Stomach (tissue), 9 donors: ENCODE data around the gene MLLT6. TPM values are rescaled to one million over a fixed set of nuclear protein-coding genes. Genes with fewer than 3 reads are reported as not detected.

Experiments used
- DNase-seq, 2 donors: peaks; one replicate each; pipeline versions ENCODE4 v3.0.0 to v3.0.0-alpha.2; 2013 to 2019
- H3K27ac ChIP-seq, 5 donors: fragments of 200-600 bp in 4 of 5; sonication (generic) in 4 of 5; one replicate each; pipeline ENCODE4 v1.5.1; 2013 to 2019; ENCODE audit warnings: mild to moderate bottlenecking in 1 of 5, moderate library complexity in 1 of 5
- H3K27me3 ChIP-seq, 3 donors: fragments of 200-600 bp; sonication (generic); one replicate each; pipeline ENCODE4 v1.5.1; 2017 to 2019; ENCODE audit warnings: mixed run types in 1 of 3
- H3K36me3 ChIP-seq, 4 donors: fragments of 200-600 bp; sonication (generic); 1 replicate in 3 of 4; 2 replicates in 1 of 4; pipeline ENCODE4 v1.5.1; 2016 to 2019
- H3K4me1 ChIP-seq, 4 donors: fragments of 200-600 bp; sonication (generic); one replicate each; pipeline ENCODE4 v1.5.1; 2016 to 2019
- H3K4me3 ChIP-seq, 4 donors: fragments of 200-600 bp; sonication (generic) in 3 of 4; one replicate each; pipeline ENCODE4 v1.5.1; 2016 to 2019; ENCODE audit warnings: mild to moderate bottlenecking in 1 of 4
- H3K9me3 ChIP-seq, 4 donors: fragments of 200-600 bp; sonication (generic); one replicate each; pipeline ENCODE4 v1.5.1; 2016 to 2019
- EP300 ChIP-seq: sonication (generic); formaldehyde crosslinking; IDR thresholded peaks from one replicate; pipeline ENCODE4 v1.6.1; 2017; ENCODE audit warnings: antibody characterized with exemption
- POLR2A ChIP-seq, 4 donors: fragments of 450-650 bp; IDR thresholded peaks; one replicate each; pipeline ENCODE4 v1.6.1; 2016; ENCODE audit warnings: antibody characterized with exemption in 4 of 4, control low read depth in 2 of 4, mild to moderate bottlenecking in 1 of 4, moderate library complexity in 1 of 4
- POLR2AphosphoS5 ChIP-seq, 3 donors: sonication (generic); formaldehyde crosslinking; IDR thresholded peaks; one replicate each; pipeline ENCODE4 v1.6.1; 2016; ENCODE audit warnings: antibody characterized with exemption in 3 of 3
- WGBS, 5 donors: extraction: QIAGEN DNeasy Blood & Tissue Kit in 3 of 5; methylation state at CpG; one replicate each; pipeline versions ENCODE4 v1.1.5 to v1.1.7; 2013 to 2018; 5-methylcytosine and 5-hydroxymethylcytosine counted together
- intact Hi-C: fragments of 100-400 bp; cut with DNase I; formaldehyde crosslinking; loops from one replicate; pipeline ENCODE4 v1.15.1; 2023; ENCODE audit warnings: low total_unique reads
- polyA plus RNA-seq, 3 donors: library from polyadenylated mRNA; stranded (reverse); fragments of 200-250 nt; gene quantifications; one replicate each; pipeline ENCODE4 v1.2.3, GENCODE V29; 2013
- total RNA-seq, 5 donors: library from RNA; depleted of rRNA; stranded (reverse); fragments of >200 nt; gene quantifications; one replicate each; pipeline versions ENCODE4 v1.1.0 to v1.2.3, GENCODE V29; 2014 to 2016
- TF ChIP-seq, protein P1 (sequence below), 7 experiments: fragments of 450-650 bp in 4 of 7; fragments of 200-600 bp in 3 of 7; sonication (generic) in 3 of 7; IDR thresholded peaks; one replicate each; pipeline ENCODE4 v1.5.1; 2016 to 2019; ENCODE audit warnings: antibody characterized with exemption in 7 of 7, control low read depth in 2 of 7, mild to moderate bottlenecking in 1 of 7
- donor health status: healthy with polysubstance abuse.
- donor health status: Bipolar disorder and iron deficiency.
- donor health status: healthy.

MLLT6 gene
- total and polyA plus RNA-seq, 8 donors, result 26.0 to 312 (median 55.7) TPM

DNA sequence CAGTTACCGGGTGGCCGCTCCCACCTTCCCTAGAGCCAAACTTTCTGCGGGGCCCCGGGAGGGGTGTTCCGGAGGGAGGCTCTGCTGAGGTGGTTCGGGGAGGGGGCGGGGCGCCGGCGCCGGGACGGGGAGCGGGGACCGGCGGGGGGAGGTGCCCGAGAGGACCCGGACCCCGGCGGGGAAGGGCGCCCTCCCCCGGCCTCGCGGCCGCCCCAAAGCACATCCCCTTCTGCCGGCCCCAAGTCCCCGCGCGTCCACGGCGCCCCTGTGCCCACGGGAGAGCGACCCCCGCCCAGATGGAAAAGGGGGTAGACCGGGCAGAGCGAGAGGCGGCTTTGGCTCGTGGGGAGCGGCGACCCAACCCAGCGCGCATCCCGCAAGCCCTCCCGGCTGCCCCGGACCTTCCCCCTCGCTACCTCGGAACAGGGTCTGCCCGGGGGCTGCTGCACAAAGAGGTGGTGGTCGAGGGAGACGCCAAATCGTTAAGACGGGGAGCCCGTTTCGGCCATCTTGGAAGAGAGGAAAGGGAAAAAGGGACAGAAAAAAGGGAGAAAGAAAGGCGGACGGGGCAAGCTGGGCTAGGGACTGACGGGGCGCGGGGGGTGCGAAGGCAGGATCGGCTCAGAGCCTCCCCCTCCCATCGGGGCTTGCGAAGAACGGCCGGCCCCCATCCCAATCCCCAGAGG, 42.5 kb downstream of the MLLT6 start:
- intact Hi-C loops, result no loop called here
- no peaks in the 10 kb centered on the region for H3K9me3 ChIP-seq
- H3K36me3 ChIP-seq, result no peaks in the 10 kb centered on the region
- H3K27ac ChIP-seq, result peak overlapping the region; percentile 79 to 94 (median 93)
- peaks cover 0 to 45% (median 15%) of the 10 kb centered on the region in 3 donors for H3K27me3 ChIP-seq
- 0 to 2% (median 2%) methylated on average over 47 to 63 of the region's 64 CpGs for WGBS, 5 donors
- TF ChIP-seq, protein P1, sequence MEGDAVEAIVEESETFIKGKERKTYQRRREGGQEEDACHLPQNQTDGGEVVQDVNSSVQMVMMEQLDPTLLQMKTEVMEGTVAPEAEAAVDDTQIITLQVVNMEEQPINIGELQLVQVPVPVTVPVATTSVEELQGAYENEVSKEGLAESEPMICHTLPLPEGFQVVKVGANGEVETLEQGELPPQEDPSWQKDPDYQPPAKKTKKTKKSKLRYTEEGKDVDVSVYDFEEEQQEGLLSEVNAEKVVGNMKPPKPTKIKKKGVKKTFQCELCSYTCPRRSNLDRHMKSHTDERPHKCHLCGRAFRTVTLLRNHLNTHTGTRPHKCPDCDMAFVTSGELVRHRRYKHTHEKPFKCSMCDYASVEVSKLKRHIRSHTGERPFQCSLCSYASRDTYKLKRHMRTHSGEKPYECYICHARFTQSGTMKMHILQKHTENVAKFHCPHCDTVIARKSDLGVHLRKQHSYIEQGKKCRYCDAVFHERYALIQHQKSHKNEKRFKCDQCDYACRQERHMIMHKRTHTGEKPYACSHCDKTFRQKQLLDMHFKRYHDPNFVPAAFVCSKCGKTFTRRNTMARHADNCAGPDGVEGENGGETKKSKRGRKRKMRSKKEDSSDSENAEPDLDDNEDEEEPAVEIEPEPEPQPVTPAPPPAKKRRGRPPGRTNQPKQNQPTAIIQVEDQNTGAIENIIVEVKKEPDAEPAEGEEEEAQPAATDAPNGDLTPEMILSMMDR (IDR thresholded peaks at IDR 0.05), result no peak
- peak in 1 of 2 donors; percentile 82 for DNase-seq
- H3K4me1 ChIP-seq, result peaks cover 65 to 93% (median 83%) of the 10 kb centered on the region in 4 donors
- peak overlapping the region; percentile 83 to 88 (median 84) for H3K4me3 ChIP-seq

DNA sequence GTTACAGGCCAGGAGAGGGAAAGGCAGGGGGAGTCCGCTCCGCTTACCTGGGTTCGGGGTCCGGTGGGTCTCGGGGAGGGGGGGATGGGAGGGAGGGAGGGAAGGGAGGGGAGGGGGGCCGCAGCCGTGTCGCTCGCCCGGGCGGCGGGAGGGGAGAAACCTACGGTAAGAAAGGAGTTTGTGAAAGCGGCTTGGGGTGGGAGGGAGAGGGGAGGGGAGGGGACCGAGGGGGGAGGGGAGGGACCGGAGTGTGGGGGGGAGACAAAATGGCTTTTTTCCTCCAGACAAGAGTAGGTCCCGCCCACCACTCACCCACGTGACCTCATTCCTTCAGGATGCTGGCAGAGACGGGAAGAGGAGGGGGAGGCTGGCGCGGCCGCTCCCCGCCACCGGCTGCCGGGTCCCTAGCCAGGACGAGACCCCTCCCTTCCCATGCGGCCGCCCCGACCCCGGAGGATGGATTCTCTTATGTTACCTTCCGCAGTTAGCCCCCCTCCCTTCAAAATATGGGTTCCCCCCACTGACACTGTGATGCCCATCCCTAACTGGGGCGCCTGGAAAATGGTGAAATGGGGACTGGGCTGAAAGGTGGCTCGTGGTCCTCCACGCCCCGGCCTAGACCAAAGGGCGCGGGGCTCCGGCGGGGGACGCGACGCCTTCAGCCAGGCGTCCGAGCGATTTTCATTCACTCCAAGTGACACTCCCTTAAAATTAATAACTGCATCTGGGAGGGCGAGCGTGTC, 43.2 kb downstream of the MLLT6 start, which contains the start of gene PCGF2:
PCGF2 (minus strand) TSS at position 188 of the 743 bp plus-strand sequence. CDS start 7,934 bp downstream, outside the sequence.
- TF ChIP-seq EP300 (no peak), POLR2AphosphoS5 (IDR thresholded peaks at IDR 0.05) (peak in 2 of 3 donors; percentile 24 to 72)
- peak within 1 kb of the TSS; percentile 83 to 88 (median 84) for H3K4me3 ChIP-seq
- H3K36me3 ChIP-seq, result no peaks in the 10 kb centered on the region
- H3K27me3 ChIP-seq, result peaks cover 0 to 45% (median 15%) of the 10 kb centered on the region in 3 donors
- H3K9me3 ChIP-seq, result no peaks in the 10 kb centered on the region
- H3K4me1 ChIP-seq, result peaks cover 61 to 91% (median 81%) of the 10 kb centered on the region in 4 donors
- intact Hi-C loops, result no loop called here
- peak; percentile 85 to 97 for DNase-seq
- WGBS, 5 donors, result 1 to 2% (median 1%) methylated on average over 28 to 47 of the region's 47 CpGs
- peak within 1 kb of the TSS; percentile 89 to 94 (median 93) for H3K27ac ChIP-seq

DNA sequence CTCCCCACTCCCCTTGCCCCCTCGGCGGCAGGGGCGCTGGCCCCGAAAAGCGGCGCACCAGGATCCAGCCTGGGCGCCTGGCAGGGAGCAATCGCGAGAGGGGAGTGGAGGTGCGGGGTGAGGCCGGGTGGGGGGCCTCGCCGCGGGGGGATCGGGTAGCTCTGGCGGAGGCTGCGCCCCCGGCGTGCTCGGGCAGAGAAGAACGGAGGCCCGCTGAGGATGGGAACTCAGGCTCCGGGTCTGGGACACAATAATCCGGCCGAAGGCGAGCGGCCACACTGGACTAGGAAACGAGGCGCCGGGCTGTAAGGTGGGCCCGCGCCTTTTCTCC, 43.8 kb downstream of the MLLT6 start:
- no peak for DNase-seq
- peak overlapping the region; percentile 83 to 88 (median 84) for H3K4me3 ChIP-seq
- peaks cover 63 to 91% (median 81%) of the 10 kb centered on the region in 4 donors for H3K4me1 ChIP-seq
- H3K36me3 ChIP-seq, result peaks cover 0 to 1% (median 0%) of the 10 kb centered on the region in 4 donors
- intact Hi-C loops, result no loop called here
- TF ChIP-seq POLR2A (IDR thresholded peaks at IDR 0.05), result no peak
- TF ChIP-seq, protein P1 (IDR thresholded peaks at IDR 0.05), result no peak
- no peak for TF ChIP-seq EP300
- no peak for TF ChIP-seq POLR2AphosphoS5 (IDR thresholded peaks at IDR 0.05)
- peaks cover 0 to 45% (median 15%) of the 10 kb centered on the region in 3 donors for H3K27me3 ChIP-seq
- WGBS, 5 donors, result 0 to 3% (median 1%) methylated on average over 6 to 32 of the region's 32 CpGs
- H3K9me3 ChIP-seq, result no peaks in the 10 kb centered on the region
- peak overlapping the region; percentile 89 to 94 (median 93) for H3K27ac ChIP-seq

DNA sequence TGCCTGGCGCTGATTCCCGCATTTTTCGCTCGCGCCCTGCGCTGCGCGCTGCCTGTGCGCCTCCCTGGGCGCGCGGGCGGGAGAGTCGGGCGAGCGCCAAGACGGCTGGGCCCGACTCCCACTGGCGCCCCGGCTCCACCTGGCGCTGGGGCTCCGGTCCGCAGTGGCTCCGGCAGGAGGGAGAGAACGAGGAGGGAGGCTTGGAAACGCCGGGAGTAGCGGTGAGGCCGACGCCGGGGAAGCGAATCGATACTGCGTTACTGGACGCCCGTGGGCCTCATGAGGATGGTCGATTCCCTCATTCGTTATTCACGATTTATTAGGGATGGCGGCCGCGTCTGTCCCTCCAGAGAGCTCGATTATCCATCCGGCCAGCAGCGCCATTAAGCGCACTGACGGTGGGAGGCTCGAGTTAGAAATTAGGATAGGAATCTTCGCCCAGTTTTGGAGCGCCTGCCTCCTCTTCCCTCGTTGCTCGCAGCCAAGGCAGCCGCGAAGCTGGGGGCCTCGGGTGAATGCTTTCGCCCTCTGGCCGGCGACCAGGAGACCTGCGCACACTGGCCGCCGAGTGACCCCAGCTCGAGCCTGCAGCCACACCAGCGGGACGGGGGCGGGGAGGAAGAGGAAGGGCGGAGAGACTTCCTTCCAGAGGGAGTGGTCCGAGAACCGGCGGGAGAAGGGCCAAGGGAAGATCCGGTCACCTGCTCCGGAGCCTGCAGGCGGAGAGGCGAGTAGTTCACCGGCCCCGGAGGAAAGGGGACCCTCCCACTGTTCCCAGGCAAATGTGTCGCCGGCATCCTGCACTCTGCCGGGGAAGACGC, 44.4 kb downstream of the MLLT6 start:
- Histone ChIP-seq H3K27me3 (peaks cover 0 to 45% (median 15%) of the 10 kb centered on the region in 3 donors), H3K27ac (peak overlapping the region; percentile 89 to 94 (median 93)), H3K4me1 (peaks cover 65 to 91% (median 81%) of the 10 kb centered on the region in 4 donors), H3K9me3 (no peaks in the 10 kb centered on the region), H3K4me3 (peak overlapping the region; percentile 83 to 88 (median 84)), H3K36me3 (peaks cover 2 to 7% (median 3%) of the 10 kb centered on the region in 4 donors)
- intact Hi-C loops, result no loop called here
- no peak for TF ChIP-seq EP300
- no peak for TF ChIP-seq POLR2A (IDR thresholded peaks at IDR 0.05)
- TF ChIP-seq POLR2AphosphoS5 (IDR thresholded peaks at IDR 0.05), result peak in 2 of 3 donors; percentile 66 to 84
- 0 to 1% (median 0%) methylated on average over 34 to 79 of the region's 79 CpGs for WGBS, 5 donors
- peak; percentile 81 to 91 for DNase-seq

DNA sequence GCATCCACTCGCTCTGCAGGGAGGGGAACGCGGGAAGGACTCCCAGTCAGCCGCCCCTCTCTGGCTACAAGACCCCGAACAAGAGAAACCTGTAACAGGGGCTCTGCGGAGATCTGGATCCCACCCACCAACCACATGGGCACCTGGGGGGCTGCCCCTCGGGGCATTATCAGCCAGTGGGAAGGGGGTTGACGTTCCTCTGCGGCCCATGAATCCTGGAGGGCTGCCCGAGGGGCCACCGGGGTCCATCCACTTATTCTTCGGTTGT, 44.9 kb downstream of the MLLT6 start:
- DNase-seq, result no peak
- peak overlapping the region; percentile 83 to 88 (median 84) for H3K4me3 ChIP-seq
- peaks cover 65 to 89% (median 83%) of the 10 kb centered on the region in 4 donors for H3K4me1 ChIP-seq
- peaks cover 0 to 45% (median 15%) of the 10 kb centered on the region in 3 donors for H3K27me3 ChIP-seq
- 5 to 6% (median 5%) methylated on average over 12 of the region's 12 CpGs for WGBS, 5 donors
- no peaks in the 10 kb centered on the region for H3K9me3 ChIP-seq
- peaks cover 5 to 12% (median 8%) of the 10 kb centered on the region in 4 donors for H3K36me3 ChIP-seq
- no peak for TF ChIP-seq POLR2A (IDR thresholded peaks at IDR 0.05)
- TF ChIP-seq, protein P1 (IDR thresholded peaks at IDR 0.05), result no peak
- no peak for TF ChIP-seq EP300
- no peak for TF ChIP-seq POLR2AphosphoS5 (IDR thresholded peaks at IDR 0.05)
- H3K27ac ChIP-seq, result peak overlapping the region; percentile 89 to 94 (median 93)
- intact Hi-C loops, result no loop called here
